T-helper 2 cell treated with Interferon-gamma antibody and Interleukin-4, amounts not matched to agents 5 μg/mL and 100 μg/mL, for 36 hours (primary cell): ENCODE results near the gene KRTAP5-4.

Experiments
- DNase-seq: peaks from one replicate; pipeline ENCODE4 v3.0.0; 2021; ENCODE audit warnings: low spot score
- H3K27ac Mint-ChIP-seq: one replicate; pipeline ENCODE4 v1.8.0; 2021; ENCODE audit warnings: mild to moderate bottlenecking, mixed read lengths
- H3K27me3 Mint-ChIP-seq: one replicate; pipeline ENCODE4 v1.8.0; 2021; ENCODE audit warnings: low read depth, mixed read lengths
- H3K36me3 Mint-ChIP-seq: one replicate; pipeline ENCODE4 v1.8.0; 2021; ENCODE audit warnings: low read depth, mixed read lengths
- H3K4me1 Mint-ChIP-seq: one replicate; pipeline ENCODE4 v1.8.0; 2021; ENCODE audit warnings: low read depth, mixed read lengths
- H3K4me3 Mint-ChIP-seq: one replicate; pipeline ENCODE4 v1.8.0; 2022; ENCODE audit warnings: mild to moderate bottlenecking, moderate library complexity, mixed read lengths
- H3K9me3 Mint-ChIP-seq: one replicate; pipeline ENCODE4 v1.8.0; 2021; ENCODE audit warnings: mixed read lengths

Gene KRTAP5-4

DNA sequence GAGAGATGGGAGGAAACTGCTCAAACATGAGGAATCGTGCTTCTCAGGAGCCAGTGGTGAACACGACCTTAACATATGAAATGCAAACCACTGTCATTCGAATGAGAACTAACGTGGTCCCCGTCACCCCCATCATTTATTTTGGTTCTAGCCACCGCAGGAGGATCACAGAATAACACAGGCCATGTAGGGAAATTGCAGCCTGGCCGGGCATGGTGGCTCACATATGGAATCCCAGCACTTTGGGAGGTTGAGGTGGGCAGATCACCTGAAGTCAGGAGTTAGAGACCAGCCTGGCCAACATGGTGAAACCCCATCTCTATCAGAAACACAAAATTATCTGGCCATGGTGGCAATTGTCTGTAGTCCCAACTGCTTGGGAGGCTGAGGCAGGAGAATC lies 34.7 kb upstream of the KRTAP5-4 start:
- H3K4me1 Mint-ChIP-seq: peaks cover 6% of the 10 kb centered on the region
- no peak overlapping the region for H3K4me3 Mint-ChIP-seq
- H3K27me3 Mint-ChIP-seq: peaks cover 17% of the 10 kb centered on the region
- DNase-seq: no peak
- H3K9me3 Mint-ChIP-seq: no peaks in the 10 kb centered on the region
- no peaks in the 10 kb centered on the region for H3K36me3 Mint-ChIP-seq
- no peak overlapping the region for H3K27ac Mint-ChIP-seq

- Mint-ChIP-seq H3K9me3 (no peaks in the 10 kb centered on the region), H3K4me1 (peaks cover 6% of the 10 kb centered on the region), H3K4me3 (no peak overlapping the region), H3K27ac (no peak overlapping the region), H3K27me3 (peaks cover 16% of the 10 kb centered on the region), H3K36me3 (no peaks in the 10 kb centered on the region)
- DNase-seq: no peak
These were observed 34.1 kb upstream of the KRTAP5-4 start for GRCh38 chr11:1656061-1656441.

- no peaks in the 10 kb centered on the region for H3K9me3 Mint-ChIP-seq
- peaks cover 6% of the 10 kb centered on the region for H3K4me1 Mint-ChIP-seq
- no peak overlapping the region for H3K4me3 Mint-ChIP-seq
- peaks cover 14% of the 10 kb centered on the region for H3K27me3 Mint-ChIP-seq
- no peak overlapping the region for H3K27ac Mint-ChIP-seq
- H3K36me3 Mint-ChIP-seq: no peaks in the 10 kb centered on the region
- DNase-seq: no peak
These were observed 33.5 kb upstream of the KRTAP5-4 start for GRCh38 chr11:1655168-1656060.

DNA sequence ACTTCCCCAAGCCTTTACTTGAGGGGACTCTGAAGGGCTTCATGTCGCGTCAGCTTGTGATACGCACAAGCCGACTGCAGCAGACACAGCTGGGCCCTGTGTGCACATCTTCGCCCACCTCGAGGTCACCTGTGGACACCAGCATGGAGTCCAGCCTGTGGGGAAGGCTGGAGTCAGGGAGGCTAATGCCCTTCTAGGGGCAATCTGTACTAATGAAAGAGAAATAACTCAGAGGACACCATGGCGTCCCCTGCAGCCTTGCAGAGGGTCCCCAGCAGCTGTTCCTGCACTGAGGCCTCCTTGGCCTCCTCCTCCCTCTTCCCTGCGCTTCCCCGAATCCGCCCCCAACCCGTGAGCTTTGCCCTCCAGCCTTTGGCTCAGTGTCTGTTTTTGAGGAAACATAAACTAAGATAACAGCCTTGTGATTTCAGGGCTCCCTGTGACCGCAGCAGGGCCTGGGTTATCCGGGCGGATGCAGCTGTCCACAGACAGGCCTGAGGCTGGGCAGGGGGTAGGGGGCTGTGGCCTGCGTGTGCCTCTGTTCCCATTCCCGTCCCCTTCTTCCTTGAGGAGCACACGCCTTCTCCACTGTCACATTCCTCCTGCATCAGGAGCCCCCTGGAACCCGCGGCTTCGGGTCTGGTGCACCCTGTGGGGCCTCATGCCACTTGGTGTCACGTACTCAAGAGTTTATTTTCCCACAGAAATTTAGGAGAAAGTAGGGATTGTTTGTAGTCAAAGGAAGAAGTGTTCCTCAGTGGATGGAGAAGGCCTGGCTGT lies 32.6 kb upstream of the KRTAP5-4 start:
- DNase-seq: no peak
- peaks cover 4% of the 10 kb centered on the region for H3K4me1 Mint-ChIP-seq
- H3K27ac Mint-ChIP-seq: no peak overlapping the region
- H3K27me3 Mint-ChIP-seq: peaks cover 6% of the 10 kb centered on the region
- H3K36me3 Mint-ChIP-seq: no peaks in the 10 kb centered on the region
- no peaks in the 10 kb centered on the region for H3K9me3 Mint-ChIP-seq
- no peak overlapping the region for H3K4me3 Mint-ChIP-seq

GRCh38 chr11:1653541-1654387 lies 31.8 kb upstream of the KRTAP5-4 start:
- no peaks in the 10 kb centered on the region for H3K36me3 Mint-ChIP-seq
- H3K27me3 Mint-ChIP-seq: peaks cover 6% of the 10 kb centered on the region
- DNase-seq: no peak
- H3K4me3 Mint-ChIP-seq: no peak overlapping the region
- H3K27ac Mint-ChIP-seq: no peak overlapping the region
- H3K4me1 Mint-ChIP-seq: no peaks in the 10 kb centered on the region
- H3K9me3 Mint-ChIP-seq: no peaks in the 10 kb centered on the region

DNA sequence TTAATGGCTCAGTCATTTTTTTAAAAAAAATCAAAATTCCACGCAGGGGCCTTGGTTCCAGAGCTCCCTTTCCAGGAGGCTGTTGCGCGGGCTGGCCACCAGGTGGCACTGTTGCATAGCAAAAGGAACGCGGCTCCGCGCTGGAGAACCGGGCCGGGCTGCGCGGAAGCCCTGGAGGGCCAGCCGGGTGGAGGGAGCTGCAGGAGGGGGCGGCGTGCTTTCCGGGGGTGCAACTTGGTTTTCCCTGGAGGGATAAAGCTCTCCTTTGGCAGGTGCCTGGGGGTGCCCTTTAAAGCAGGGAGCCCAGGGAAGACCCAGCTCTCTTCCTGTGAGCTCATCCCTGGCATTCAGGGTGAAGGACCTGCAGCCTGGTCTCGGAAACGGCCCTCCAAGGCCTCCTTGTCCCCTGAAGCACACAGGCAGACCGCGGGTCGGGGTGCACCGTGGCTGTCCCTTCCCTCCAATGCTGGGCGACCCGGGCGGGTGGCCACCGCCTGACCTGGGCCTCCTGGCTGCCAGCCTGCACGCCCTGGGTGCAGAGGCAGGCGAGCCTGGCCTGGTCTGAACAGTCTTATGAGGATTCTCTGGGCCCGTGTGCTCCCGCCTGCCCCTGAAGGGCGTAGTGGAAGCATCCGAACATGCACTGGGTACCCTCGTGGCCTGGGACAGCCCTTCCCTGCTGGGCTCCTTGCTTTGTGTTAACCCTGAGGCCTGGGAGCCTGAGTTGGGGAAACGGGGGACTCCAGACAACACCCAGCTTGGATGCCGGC lies 31.0 kb upstream of the KRTAP5-4 start:
- Mint-ChIP-seq H3K9me3 (no peaks in the 10 kb centered on the region), H3K27me3 (peaks cover 6% of the 10 kb centered on the region), H3K27ac (no peak overlapping the region), H3K36me3 (no peaks in the 10 kb centered on the region), H3K4me1 (no peaks in the 10 kb centered on the region), H3K4me3 (no peak overlapping the region)
- peak; percentile 58 for DNase-seq

- Mint-ChIP-seq H3K27ac (no peak overlapping the region), H3K4me1 (no peaks in the 10 kb centered on the region), H3K27me3 (peaks cover 6% of the 10 kb centered on the region), H3K4me3 (no peak overlapping the region), H3K9me3 (no peaks in the 10 kb centered on the region), H3K36me3 (no peaks in the 10 kb centered on the region)
- DNase-seq: no peak
These were observed 30.5 kb upstream of the KRTAP5-4 start for GRCh38 chr11:1652442-1652770.

DNA sequence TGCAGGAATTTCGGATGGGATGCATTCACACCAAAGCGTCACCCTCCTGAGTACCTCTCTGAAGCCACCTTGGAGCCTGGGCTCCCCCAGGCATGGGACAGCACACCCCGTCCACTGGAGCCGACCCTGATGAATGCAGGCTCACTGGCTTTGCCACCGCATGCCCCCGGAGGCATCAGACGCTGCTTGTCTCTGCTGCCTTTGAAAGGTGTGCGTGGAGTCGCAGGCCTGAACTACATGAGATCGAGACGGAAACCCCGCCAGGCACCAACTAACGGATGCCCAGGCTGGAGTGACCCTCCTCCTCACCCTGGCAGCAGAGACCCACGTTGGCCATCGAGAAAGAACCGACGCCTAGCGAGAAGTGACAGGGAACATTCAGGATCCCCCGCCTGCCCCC lies 30.1 kb upstream of the KRTAP5-4 start:
- H3K27me3 Mint-ChIP-seq: peaks cover 6% of the 10 kb centered on the region
- DNase-seq: no peak

GRCh38 chr11:1651411-1651980 lies 29.6 kb upstream of the KRTAP5-4 start:
- H3K4me1 Mint-ChIP-seq: no peaks in the 10 kb centered on the region
- no peaks in the 10 kb centered on the region for H3K36me3 Mint-ChIP-seq
- DNase-seq: no peak
- H3K27ac Mint-ChIP-seq: no peak overlapping the region
- H3K4me3 Mint-ChIP-seq: no peak overlapping the region
- H3K27me3 Mint-ChIP-seq: peaks cover 6% of the 10 kb centered on the region
- no peaks in the 10 kb centered on the region for H3K9me3 Mint-ChIP-seq

More for the DNA sequence above, 30.1 kb upstream of the KRTAP5-4 start:
- Mint-ChIP-seq H3K27ac (no peak overlapping the region), H3K9me3 (no peaks in the 10 kb centered on the region), H3K4me1 (no peaks in the 10 kb centered on the region), H3K4me3 (no peak overlapping the region), H3K36me3 (no peaks in the 10 kb centered on the region)

DNA sequence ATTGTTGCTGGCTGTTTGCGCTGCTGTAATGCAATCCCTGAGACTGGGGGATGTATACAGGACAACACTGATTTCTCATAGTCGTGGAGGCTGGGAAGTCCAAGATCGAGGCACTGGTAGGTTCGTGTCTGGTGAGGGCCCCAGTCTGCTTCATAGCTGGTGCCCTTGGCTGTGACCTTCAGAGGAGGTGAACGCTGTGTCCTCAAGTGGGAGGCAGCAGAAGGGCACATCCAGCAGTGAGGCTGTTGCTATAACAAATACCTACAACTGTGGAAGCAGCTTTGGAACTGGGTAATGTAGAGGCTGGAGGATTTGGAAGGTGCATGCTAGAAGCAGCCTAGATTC lies 29.0 kb upstream of the KRTAP5-4 start:
- H3K9me3 Mint-ChIP-seq: no peaks in the 10 kb centered on the region
- no peak for DNase-seq
- no peaks in the 10 kb centered on the region for H3K36me3 Mint-ChIP-seq
- H3K27me3 Mint-ChIP-seq: peaks cover 6% of the 10 kb centered on the region
- H3K4me1 Mint-ChIP-seq: no peaks in the 10 kb centered on the region
- no peak overlapping the region for H3K4me3 Mint-ChIP-seq
- no peak overlapping the region for H3K27ac Mint-ChIP-seq

DNA sequence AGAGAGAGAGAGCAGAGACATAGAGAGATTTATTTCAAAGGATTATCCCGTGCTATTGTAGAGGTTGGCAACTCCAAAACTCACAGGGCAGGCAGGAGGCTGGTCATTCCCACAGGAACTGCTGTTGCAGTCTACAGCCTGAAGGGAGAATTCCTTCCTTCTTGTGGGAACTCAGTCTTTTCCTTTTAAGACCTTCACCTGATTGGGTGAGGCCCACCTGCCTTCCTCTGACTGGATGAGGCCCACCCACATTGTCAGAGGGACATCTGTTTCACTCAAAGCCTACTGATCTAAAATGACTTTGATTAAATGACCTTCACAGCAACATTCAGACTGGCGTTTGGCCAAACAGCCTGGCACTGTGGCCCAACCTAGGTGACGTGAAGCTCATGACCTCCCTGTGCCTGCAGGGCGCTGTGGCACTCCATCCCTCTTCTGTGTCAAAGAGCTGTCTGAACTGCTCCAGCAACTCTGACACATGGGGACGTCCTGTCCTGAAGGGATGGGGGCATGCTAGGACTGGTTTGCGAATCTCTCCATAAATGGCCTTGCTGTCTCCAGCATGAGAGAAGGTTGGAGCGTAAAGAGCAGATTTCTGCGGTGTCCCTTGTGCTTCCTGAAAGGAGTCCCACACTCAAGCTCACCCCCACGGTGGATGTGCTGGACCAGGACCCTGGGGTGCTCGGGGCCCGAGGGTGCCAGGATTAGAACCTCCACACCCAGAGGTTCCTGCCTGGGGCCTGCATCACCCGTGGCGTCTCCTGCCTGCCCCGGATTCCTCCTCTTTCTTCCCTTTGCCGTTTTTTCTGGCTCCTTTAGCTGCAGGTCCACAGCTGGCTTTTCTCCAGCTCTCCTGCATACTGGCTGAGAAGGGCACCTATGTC lies 28.3 kb upstream of the KRTAP5-4 start:
- peaks cover 6% of the 10 kb centered on the region for H3K27me3 Mint-ChIP-seq

DNA sequence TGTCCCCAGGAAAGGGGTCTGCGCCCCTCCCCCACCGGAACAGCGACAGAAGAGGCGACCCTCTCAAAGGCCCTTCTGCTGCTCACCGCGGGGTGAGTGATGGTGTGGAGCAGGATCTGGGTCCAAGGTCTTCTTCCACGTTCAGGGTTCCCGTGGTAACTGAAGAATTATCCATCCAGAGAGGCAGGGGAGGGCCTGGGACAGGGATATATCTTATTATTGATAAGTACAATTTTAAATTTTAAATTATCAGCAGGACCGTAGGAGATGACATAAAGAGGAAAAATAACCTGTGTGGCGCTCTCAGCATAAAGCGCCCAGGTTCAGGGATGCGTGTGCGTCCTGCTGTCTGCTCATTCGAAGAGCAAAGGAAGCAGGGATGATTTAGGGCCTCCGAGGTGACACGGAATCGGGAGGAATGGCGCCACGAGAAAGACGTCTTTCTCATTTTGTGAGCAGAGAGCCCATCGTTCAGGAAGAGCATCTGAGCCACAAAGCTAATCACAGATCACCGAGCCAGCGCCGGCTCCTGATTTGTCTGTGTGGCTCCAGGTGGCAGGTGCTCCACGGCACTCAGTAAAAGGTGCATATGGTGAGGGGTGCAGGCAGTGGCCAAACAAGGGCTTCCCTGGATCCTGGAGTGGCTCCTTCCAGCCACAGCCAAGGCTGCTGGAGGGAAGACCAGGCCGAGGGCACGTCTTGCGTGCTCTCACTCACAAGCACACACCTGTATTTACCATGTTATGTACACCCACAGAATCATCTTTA lies 26.9 kb upstream of the KRTAP5-4 start:
- Mint-ChIP-seq H3K4me3 (no peak overlapping the region), H3K36me3 (no peaks in the 10 kb centered on the region), H3K27ac (no peak overlapping the region), H3K9me3 (no peaks in the 10 kb centered on the region), H3K4me1 (no peaks in the 10 kb centered on the region), H3K27me3 (peaks cover 2% of the 10 kb centered on the region)
- no peak for DNase-seq

More for the DNA sequence above, 28.3 kb upstream of the KRTAP5-4 start:
- Mint-ChIP-seq H3K27ac (no peak overlapping the region), H3K36me3 (no peaks in the 10 kb centered on the region), H3K9me3 (no peaks in the 10 kb centered on the region), H3K4me3 (no peak overlapping the region), H3K4me1 (no peaks in the 10 kb centered on the region)
- no peak for DNase-seq
